Neural cell (in vitro differentiated cells): ENCODE measurements around the gene TPST2. TPM values are rescaled to one million over a fixed set of nuclear protein-coding genes. Genes with fewer than 3 reads are reported as not detected.

Experiments
- H2AFZ ChIP-seq: fragments of 200-600, 300-800 bp; sonication (generic), shearing (Covaris generic); 2 replicates; pipeline ENCODE4 v1.6.0; 2014; ENCODE audit warnings: low read depth, mild to moderate bottlenecking, antibody characterized with exemption, low read length, moderate library complexity
- H3F3A ChIP-seq: fragments of 200-600 bp; shearing (Covaris generic); 2 replicates; pipeline ENCODE4 v1.6.1; 2016; ENCODE audit warnings: mild to moderate bottlenecking, moderate library complexity, mixed read lengths, antibody characterized with exemption, low read length; ENCODE audit not compliant: insufficient read depth, poor library complexity, severe bottlenecking
- H3K27ac ChIP-seq: fragments of 200-600, 300-800 bp; sonication (generic), shearing (Covaris generic); 2 replicates; pipeline ENCODE4 v1.5.1; 2014; ENCODE audit warnings: mild to moderate bottlenecking, low read length, moderate library complexity
- H3K27me3 ChIP-seq: fragments of 300-800, 200-600 bp; sonication (generic), shearing (Covaris generic); 2 replicates; pipeline ENCODE4 v1.6.0; 2014; ENCODE audit warnings: mild to moderate bottlenecking, low read depth, low read length, moderate library complexity; ENCODE audit not compliant: insufficient read depth
- H3K36me3 ChIP-seq: fragments of 300-800, 200-600 bp; sonication (generic), shearing (Covaris generic); 2 replicates; pipeline ENCODE4 v1.5.1; 2014; ENCODE audit warnings: mild to moderate bottlenecking, antibody characterized with exemption, low read length, moderate library complexity; ENCODE audit not compliant: insufficient read depth
- H3K4me2 ChIP-seq: fragments of 300-800, 200-600 bp; sonication (generic), shearing (Covaris generic); 2 replicates; pipeline ENCODE4 v1.6.0; 2014; ENCODE audit warnings: mild to moderate bottlenecking, low read length
- H3K4me3 ChIP-seq: fragments of 300-800, 200-600 bp; sonication (generic), shearing (Covaris generic); 2 replicates; pipeline ENCODE4 v1.5.1; 2014; ENCODE audit warnings: mild to moderate bottlenecking, low read length, moderate library complexity
- H3K79me2 ChIP-seq: fragments of 200-600 bp; shearing (Covaris generic); replicated peaks from 2 replicates; pipeline ENCODE4 v1.6.0; 2014; ENCODE audit warnings: mild to moderate bottlenecking, low read length, moderate library complexity; ENCODE audit not compliant: insufficient read depth
- H3K9ac ChIP-seq: fragments of 300-800, 200-600 bp; sonication (generic), shearing (Covaris generic); 2 replicates; pipeline ENCODE4 v1.6.1; 2016; ENCODE audit warnings: mild to moderate bottlenecking, low read length, mixed read lengths
- H3K9me2 ChIP-seq: fragments of 200-600 bp; shearing (Covaris generic); 2 replicates; pipeline ENCODE4 v1.6.1; 2016; ENCODE audit warnings: mild to moderate bottlenecking, low read length, mixed read lengths; ENCODE audit not compliant: insufficient read depth
- H3K9me3 ChIP-seq: fragments of 200-600, 300-800 bp; sonication (generic), shearing (Covaris generic); 2 replicates; pipeline ENCODE4 v1.6.1; 2016; ENCODE audit warnings: mild to moderate bottlenecking, mixed run types, low read length, moderate library complexity, mixed read lengths
- H4K20me1 ChIP-seq: fragments of 200-600 bp; shearing (Covaris generic); 2 replicates; pipeline ENCODE4 v1.6.1; 2016; ENCODE audit warnings: mild to moderate bottlenecking, mixed run types; ENCODE audit not compliant: insufficient read depth
- CTCF ChIP-seq: fragments of 450-650 bp; IDR thresholded peaks from 2 replicates; pipeline ENCODE4 v1.5.1; 2014; ENCODE audit warnings: antibody characterized with exemption, mild to moderate bottlenecking, moderate library complexity; ENCODE audit not compliant: poor library complexity, severe bottlenecking
- EP300 ChIP-seq: fragments of 450-650 bp; conservative IDR thresholded peaks from 2 replicates; pipeline ENCODE4 v1.6.1; 2014; ENCODE audit warnings: antibody characterized with exemption, mild to moderate bottlenecking, moderate library complexity; ENCODE audit not compliant: poor library complexity, severe bottlenecking
- EZH2 ChIP-seq: fragments of 200-600, 300-800 bp; shearing (Covaris generic), sonication (generic); IDR thresholded peaks from 2 replicates; pipeline ENCODE4 v1.6.1; 2014; ENCODE audit warnings: antibody characterized with exemption, low read length, borderline replicate concordance, mild to moderate bottlenecking; ENCODE audit not compliant: insufficient read depth, poor library complexity, severe bottlenecking
- MXI1 ChIP-seq: fragments of 450-650 bp; conservative IDR thresholded peaks from 2 replicates; pipeline ENCODE4 v1.6.1; 2014; ENCODE audit warnings: antibody characterized with exemption, mild to moderate bottlenecking; ENCODE audit not compliant: poor library complexity, severe bottlenecking
- POLR2AphosphoS5 ChIP-seq: IDR thresholded peaks from 2 replicates; pipeline ENCODE4 v1.6.1; 2012
- RAD21 ChIP-seq: fragments of 450-650 bp; conservative IDR thresholded peaks from 2 replicates; pipeline ENCODE4 v1.6.1; 2014; ENCODE audit warnings: antibody characterized with exemption, mild to moderate bottlenecking, moderate library complexity
- REST ChIP-seq: IDR thresholded peaks from 2 replicates; pipeline ENCODE4 v1.6.1; 2012; ENCODE audit warnings: borderline replicate concordance
- SMC3 ChIP-seq: fragments of 450-650 bp; conservative IDR thresholded peaks from 2 replicates; pipeline ENCODE4 v1.6.1; 2014; ENCODE audit warnings: antibody characterized with exemption, mild to moderate bottlenecking, moderate library complexity; ENCODE audit not compliant: poor library complexity
- TAF1 ChIP-seq: IDR thresholded peaks from 2 replicates; pipeline ENCODE4 v1.6.1; 2012; ENCODE audit warnings: low read depth
- polyA plus RNA-seq: library from polyadenylated mRNA; depleted of rRNA; stranded (reverse); fragments of >200 nt; gene quantifications from 2 replicates; pipeline ENCODE4 v1.2.3, GENCODE V29; 2014

TPST2 gene
- polyA plus RNA-seq, 1 donor from 2014 or later = 16.6 TPM

- H4K20me1 ChIP-seq = no peaks in the 10 kb centered on the region
- no peaks in the 10 kb centered on the region for H3F3A ChIP-seq
- no peak overlapping the region for H3K4me2 ChIP-seq
- no peaks in the 10 kb centered on the region for H3K9me3 ChIP-seq
- no peak for TF ChIP-seq CTCF
- no peak for TF ChIP-seq MXI1
- TF ChIP-seq RAD21 = no peak
- TF ChIP-seq EZH2 = no peak
- no peak for TF ChIP-seq TAF1
- no peaks in the 10 kb centered on the region for H3K36me3 ChIP-seq
- no peaks in the 10 kb centered on the region for H3K27me3 ChIP-seq
- H3K4me3 ChIP-seq = no peak overlapping the region
- H2AFZ ChIP-seq = no peak overlapping the region
- H3K9ac ChIP-seq = no peak overlapping the region
- H3K27ac ChIP-seq = no peak overlapping the region
- no peaks in the 10 kb centered on the region for H3K9me2 ChIP-seq
- H3K79me2 ChIP-seq = no peaks in the 10 kb centered on the region
Measured at GRCh38 chr22:26599505-26599904, 9.6 kb upstream of the TPST2 start.

GRCh38 chr22:26597480-26597879, 7.5 kb upstream of the TPST2 start:
- Histone ChIP-seq H3K27me3 (no peaks in the 10 kb centered on the region), H4K20me1 (no peaks in the 10 kb centered on the region), H3K9me2 (no peaks in the 10 kb centered on the region), H3K9me3 (no peaks in the 10 kb centered on the region), H3K4me2 (no peak overlapping the region), H3K9ac (no peak overlapping the region), H3K27ac (no peak overlapping the region), H3K36me3 (no peaks in the 10 kb centered on the region), H3K79me2 (no peaks in the 10 kb centered on the region), H3K4me3 (no peak overlapping the region), H3F3A (no peaks in the 10 kb centered on the region), H2AFZ (no peak overlapping the region)
- TF ChIP-seq REST = no peak
- no peak for TF ChIP-seq TAF1
- no peak for TF ChIP-seq CTCF
- TF ChIP-seq EZH2 = no peak
- TF ChIP-seq POLR2AphosphoS5 = no peak
- no peak for TF ChIP-seq MXI1
- TF ChIP-seq RAD21 = no peak
- no peak for TF ChIP-seq EP300
- no peak for TF ChIP-seq SMC3
